Epithelial cell of esophagus (primary cell): Measurements from ENCODE around the gene SUPT3H.

Experiments
- DNase-seq: peaks from one replicate; pipeline ENCODE4 v3.0.0; 2010; ENCODE audit warnings: low read depth
- H3K4me3 ChIP-seq: 2 replicates; pipeline ENCODE4 v1.5.1; 2011; ENCODE audit warnings: mild to moderate bottlenecking, low read length, control low read depth
- CTCF ChIP-seq: IDR thresholded peaks from 2 replicates; pipeline ENCODE4 v1.5.1; 2011; ENCODE audit warnings: low read depth, mild to moderate bottlenecking, low read length, control low read depth, inconsistent platforms; ENCODE audit not compliant: insufficient read depth; ENCODE audit errors: missing control alignments

SUPT3H gene

DNA sequence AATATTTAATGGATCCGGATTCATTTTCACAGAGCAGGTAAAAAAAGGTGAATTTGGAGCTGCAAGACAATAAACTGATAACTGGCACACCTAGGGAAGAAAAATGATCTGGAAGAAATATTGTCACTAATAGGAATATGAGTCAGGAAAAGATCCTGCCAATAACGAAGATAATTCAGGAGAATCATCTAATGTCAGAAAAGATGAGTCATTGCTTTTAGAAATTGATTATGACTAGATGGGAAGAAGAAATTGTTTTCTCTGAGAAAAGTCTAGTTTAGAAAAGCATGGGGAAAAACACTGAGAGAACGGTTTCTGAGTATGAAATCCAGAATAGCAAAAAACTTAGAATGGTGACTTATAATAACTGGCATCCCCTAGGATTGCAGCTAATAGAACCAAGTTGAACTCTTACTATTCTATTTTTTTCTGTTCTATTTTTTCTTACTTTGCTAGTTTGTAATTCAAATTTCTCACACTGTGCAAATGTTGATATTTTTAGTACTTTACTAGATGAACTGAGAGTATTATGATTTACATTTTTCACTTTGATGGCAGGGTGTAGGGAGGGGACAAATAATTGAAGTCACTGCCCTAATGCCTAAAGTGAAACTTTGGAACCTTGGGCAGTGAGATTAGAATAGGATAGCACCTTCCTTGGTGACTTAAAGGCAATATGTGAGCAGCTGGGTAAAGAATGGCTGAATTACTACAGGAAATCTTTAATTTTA is 38.2 kb upstream of the SUPT3H start:
- TF ChIP-seq CTCF, result no peak
- no peak for DNase-seq
- H3K4me3 ChIP-seq, result no peak overlapping the region

- H3K4me3 ChIP-seq, result no peak overlapping the region
- TF ChIP-seq CTCF, result no peak
- no peak for DNase-seq
These were observed 37.6 kb upstream of the SUPT3H start for GRCh38 chr6:45415315-45415714.

GRCh38 chr6:45411959-45412358 is 34.2 kb upstream of the SUPT3H start:
- no peak for TF ChIP-seq CTCF

DNA sequence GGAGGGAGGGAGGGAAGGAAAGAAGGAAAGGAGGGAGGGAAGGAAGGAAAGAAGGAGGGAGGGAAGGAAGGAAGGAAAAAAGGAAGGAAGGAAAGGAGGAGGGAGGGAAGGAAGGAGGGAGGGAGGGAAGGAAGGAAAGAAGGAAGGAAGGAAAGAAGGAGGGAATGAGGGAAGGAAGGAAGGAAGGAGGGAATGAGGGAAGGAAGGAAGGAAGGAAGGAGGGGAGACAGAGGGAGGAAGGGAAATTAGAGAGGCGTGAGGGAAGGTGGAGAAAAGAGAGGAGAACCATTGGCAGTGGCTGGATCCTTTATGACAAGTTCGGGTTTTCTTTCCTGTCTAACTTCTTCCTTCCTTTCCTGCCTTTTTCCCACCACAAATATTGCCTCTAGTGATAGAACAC is 22.3 kb upstream of the SUPT3H start:
- DNase-seq, result no peak
- H3K4me3 ChIP-seq, result no peak overlapping the region
- TF ChIP-seq CTCF, result no peak

More at GRCh38 chr6:45411959-45412358, 34.2 kb upstream of the SUPT3H start:
- peak; percentile 38 for DNase-seq
- no peak overlapping the region for H3K4me3 ChIP-seq

DNA sequence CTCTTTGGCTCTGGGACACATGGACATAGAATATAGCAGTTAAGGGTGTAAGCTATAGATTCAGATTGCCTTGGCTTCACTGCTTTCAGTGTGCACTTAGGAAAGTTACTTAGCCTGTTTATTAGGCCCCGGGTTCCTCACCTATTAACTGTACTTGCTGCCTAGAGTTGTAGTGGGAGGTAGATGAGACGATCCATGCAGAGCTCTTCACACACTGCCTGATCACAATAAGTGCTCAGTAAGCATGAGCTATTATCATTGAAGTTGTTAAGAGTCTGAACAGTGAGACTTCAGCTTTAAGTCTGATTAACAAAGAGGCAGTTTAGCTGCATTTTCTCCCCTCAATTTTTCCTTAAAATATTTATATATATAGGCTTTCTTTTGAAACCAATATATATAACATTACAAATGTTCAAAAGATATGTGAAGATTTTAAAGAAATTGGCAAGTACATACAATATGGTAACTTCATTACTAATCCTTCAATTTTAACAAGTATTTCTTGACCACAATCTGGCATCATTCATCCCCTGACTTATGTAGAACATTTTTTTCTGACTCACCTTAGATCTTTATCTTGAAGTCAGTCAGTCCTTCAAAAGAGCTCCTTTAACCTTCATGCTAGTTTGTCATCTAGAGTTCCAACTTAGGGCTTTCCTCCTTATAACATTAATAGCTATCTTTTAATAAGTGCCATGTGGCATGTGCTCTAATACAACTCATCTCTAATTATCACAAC is 20.5 kb upstream of the SUPT3H start:
- peak; percentile 44 for DNase-seq
- no peak overlapping the region for H3K4me3 ChIP-seq
- no peak for TF ChIP-seq CTCF

- H3K4me3 ChIP-seq, result no peak overlapping the region
- DNase-seq, result no peak
- TF ChIP-seq CTCF, result no peak
These were observed 16.9 kb upstream of the SUPT3H start for GRCh38 chr6:45394586-45395095.
